ENCODE measurements around the gene MRPL36.
"Not testable (repeated sequence)": the region's sequence is repeated elsewhere in the genome, so short reads cannot be mapped to it uniquely, and the experiment has no call there.

The MRPL36 gene

GRCh38 chr5:1799602-1800471 is at the start of gene MRPL36:
Gene MRPL36 (minus strand): TSS chr5:1799837. CDS start chr5:1798935, 902 bp downstream.
- peak; percentile 90 for DNase-seq

GRCh38 chr5:1847611-1848010 is 48.0 kb upstream of the MRPL36 start:
- no peak for DNase-seq

GRCh38 chr5:1847056-1847455 is 47.4 kb upstream of the MRPL36 start:
- DNase-seq = no peak

GRCh38 chr5:1846583-1846982 is 46.9 kb upstream of the MRPL36 start:
- no peak for DNase-seq

GRCh38 chr5:1845696-1846095 is 46.1 kb upstream of the MRPL36 start:
- no peak for DNase-seq

GRCh38 chr5:1844708-1845436 is 45.2 kb upstream of the MRPL36 start:
- DNase-seq = no peak

- DNase-seq = not testable (repeated sequence)
Measured at GRCh38 chr5:1843761-1844160, 44.1 kb upstream of the MRPL36 start.

GRCh38 chr5:1842004-1842819 is 42.6 kb upstream of the MRPL36 start:
- DNase-seq = no peak

- DNase-seq = no peak
Measured at GRCh38 chr5:1840741-1841521, 41.3 kb upstream of the MRPL36 start.

GRCh38 chr5:1840071-1840547 is 40.5 kb upstream of the MRPL36 start:
- DNase-seq = no peak

- DNase-seq = no peak
Measured at GRCh38 chr5:1838013-1838412, 38.4 kb upstream of the MRPL36 start.

GRCh38 chr5:1836891-1837880 is 37.5 kb upstream of the MRPL36 start:
- DNase-seq = no peak

- DNase-seq = no peak
Measured at GRCh38 chr5:1836176-1836890, 36.7 kb upstream of the MRPL36 start.

GRCh38 chr5:1835431-1835830 is 35.8 kb upstream of the MRPL36 start:
- no peak for DNase-seq

GRCh38 chr5:1834721-1835429 is 35.2 kb upstream of the MRPL36 start:
- no peak for DNase-seq

- no peak for DNase-seq
Measured at GRCh38 chr5:1834022-1834551, 34.5 kb upstream of the MRPL36 start.

GRCh38 chr5:1833264-1834021 is 33.8 kb upstream of the MRPL36 start:
- DNase-seq = no peak

- DNase-seq = no peak
Measured at GRCh38 chr5:1832511-1833250, 33.0 kb upstream of the MRPL36 start.
